Melanocyte of skin (primary cell): ENCODE data around the gene MPC2. TPM values are rescaled to one million over a fixed set of nuclear protein-coding genes. Genes with fewer than 3 reads are reported as not detected.

ENCODE experiments used
- total RNA-seq, 2 donors: library from RNA; depleted of rRNA; stranded (reverse); fragments of >200 nt; gene quantifications; 2 replicates each; pipeline ENCODE4 v1.2.3, GENCODE V29; 2012

Gene MPC2
- total RNA-seq = 10 to 100 TPM; 19.6 to 26.3 TPM

DNA sequence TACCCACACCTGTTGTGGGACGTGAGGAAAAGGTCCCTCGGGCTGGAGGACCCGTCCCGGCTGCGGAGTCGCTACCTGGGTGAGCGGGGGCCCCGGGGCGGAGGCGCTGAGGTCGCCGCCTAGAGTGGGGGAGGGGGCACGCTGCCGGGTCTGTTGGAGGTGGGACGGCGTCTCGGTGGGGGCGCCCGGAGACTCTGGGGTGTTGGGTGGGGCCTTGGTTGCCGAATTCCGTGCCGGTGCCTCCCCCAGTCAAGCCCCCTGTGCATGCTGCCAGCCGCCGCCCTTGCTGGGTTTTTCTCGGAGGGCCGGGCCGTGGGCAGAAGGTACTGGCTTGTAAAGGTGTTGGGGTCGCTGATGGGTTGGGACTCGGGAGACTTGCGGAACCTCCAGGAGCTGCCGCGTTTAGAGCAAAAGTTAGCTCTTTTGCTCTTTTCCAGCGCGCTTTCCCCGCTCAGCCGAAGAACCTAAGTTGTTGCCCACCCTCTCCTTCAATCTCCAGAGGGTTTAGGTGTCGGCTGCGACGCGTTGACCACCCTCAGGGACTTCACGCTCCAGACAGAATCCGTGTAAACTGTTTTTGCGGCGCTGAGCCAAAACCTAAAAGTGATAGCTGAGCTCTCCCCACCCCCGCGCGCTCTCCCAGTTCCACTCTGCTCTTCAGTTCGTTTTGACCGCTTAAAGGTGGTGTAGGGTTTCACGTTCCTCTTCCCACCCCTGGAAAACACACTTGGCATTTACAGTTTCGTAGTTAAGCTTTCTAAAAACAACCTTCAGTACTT is at the start of gene MPC2:
Gene MPC2 (minus strand): TSS at position 143 of the 779 bp plus-strand sequence. CDS start 1,231 bp downstream, outside the sequence.

DNA sequence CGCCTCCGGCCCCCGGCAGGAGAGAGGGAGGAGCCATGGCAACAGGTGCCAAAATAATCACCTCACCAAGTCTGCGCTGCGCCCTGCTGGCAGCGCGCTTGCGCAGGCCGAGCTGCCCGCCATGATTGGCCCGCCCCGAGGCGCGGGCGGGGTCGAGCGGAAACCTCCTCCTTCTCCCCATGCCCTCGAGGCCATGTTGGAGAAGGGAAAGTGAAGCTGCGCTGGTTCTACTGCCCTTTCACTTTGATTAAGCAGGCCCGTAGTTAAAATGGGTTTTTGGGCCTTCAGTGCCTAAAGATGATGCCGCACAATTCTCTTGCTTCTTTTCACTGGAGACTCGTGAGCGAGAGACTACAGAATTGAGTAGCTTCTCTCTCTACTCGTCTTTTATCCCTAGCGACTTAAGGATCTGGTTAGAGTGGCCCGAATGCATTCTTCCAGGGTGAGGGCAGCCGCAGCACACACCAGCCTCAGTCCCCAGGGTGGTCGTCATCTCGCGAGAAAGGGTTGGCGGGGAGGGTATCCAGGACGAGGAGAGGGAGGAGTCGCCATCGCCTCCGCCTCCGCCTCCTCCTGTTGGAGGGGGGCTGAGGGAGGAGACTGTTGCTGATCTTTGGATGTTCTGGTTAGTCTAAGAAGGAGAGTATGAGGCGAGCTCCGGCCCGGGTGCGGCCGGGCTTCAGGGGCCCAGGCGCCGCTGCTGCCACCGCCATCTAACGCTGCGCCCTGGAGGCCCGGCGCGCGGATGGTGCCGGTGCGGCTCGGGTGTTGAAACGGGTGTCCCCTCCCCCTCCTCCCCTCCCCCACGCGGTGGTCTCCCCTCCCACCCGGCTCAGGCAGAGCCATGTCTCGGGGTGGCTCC is 573 bp downstream of the MPC2 start, which contains the start of gene DCAF6:
Gene DCAF6 (plus strand): TSS at position 616 of the 862 bp plus-strand sequence. CDS start 229 bp downstream, at position 845.

DNA sequence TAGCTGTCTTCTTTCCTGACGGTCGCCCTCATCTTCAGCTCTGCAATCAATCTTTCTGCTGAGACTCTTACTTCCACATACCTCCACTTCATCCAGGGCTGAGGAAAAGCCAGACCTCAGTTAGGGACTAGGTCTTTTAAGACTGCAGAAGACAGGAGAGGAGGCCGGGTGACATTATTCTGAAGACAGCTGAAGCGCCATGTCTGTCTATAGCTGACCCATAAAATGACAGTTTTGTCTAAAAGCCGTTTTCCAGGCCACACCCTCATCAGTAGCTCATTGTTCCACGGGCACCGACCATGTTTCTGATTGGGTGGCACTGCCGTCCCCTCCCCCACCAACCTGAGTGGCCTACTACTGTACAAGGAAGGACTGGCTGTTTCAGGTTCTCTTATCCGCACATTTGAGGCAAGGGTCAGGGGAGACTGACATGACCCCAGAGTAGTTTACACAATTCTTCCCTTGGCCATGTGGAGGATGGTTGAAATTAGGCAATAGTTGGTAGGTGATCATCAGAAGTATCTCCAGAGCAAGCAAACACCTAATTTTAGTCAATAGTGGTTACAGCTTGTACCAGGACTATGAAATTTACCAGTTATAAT is 22.9 kb downstream of the MPC2 start, which contains the start of gene ADCY10:
Gene ADCY10 (minus strand): TSS at position 240 of the 602 bp plus-strand sequence. CDS start 8,994 bp downstream, outside the sequence.

Other genes starting within 250 kb of the MPC2 start
- gene MPZL1, start 215.1 kb downstream of the MPC2 start, total RNA-seq = 10 to 100 TPM; 26.2 to 46.3 TPM
- gene ADCY10, start 22.9 kb downstream of the MPC2 start, total RNA-seq = under 1 TPM; under 0.01 TPM
- 10 to 100 TPM; 41.6 to 48.6 TPM for gene DCAF6, start 389 bp downstream of the MPC2 start, total RNA-seq
- gene GPR161, start 199.9 kb upstream of the MPC2 start, total RNA-seq = 10 to 100 TPM; 14.1 to 15.7 TPM
- 10 to 100 TPM; 36.8 to 43.3 TPM for gene TIPRL, start 241.9 kb upstream of the MPC2 start, total RNA-seq